HCT116 (cell line): Measurements from ENCODE around the gene NLRC5. TPM values are rescaled to one million over a fixed set of nuclear protein-coding genes. Genes with fewer than 3 reads are reported as not detected.

Experiments used
- ATAC-seq: fragments of 200-7000 bp; cut with Tn5 transposase; 2 replicates; pipeline ENCODE4 v1.9.1; 2020; ENCODE audit warnings: mild to moderate bottlenecking, moderate library complexity
- BruUV-seq: library from RNA; stranded (reverse); fragments of 400-500 nt; replicated peaks from 2 replicates; lab custom pipeline; 2021; lab: Mats Ljungman, UMichigan
- CTCF ChIA-PET: fragments of 300-600 bp; sonication (Branson Sonifier 250); formaldehyde crosslinking; loops from one replicate; lab custom pipeline; 2021; ENCODE audit warnings: antibody characterized with exemption; lab: Charles Lee
- POLR2A ChIA-PET: fragments of 300-600, 350-600 bp; sonication (Branson Sonifier 250); formaldehyde crosslinking; loops from one replicate; lab custom pipeline; 2021; ENCODE audit warnings: antibody characterized with exemption; lab: Charles Lee
- RAD21 ChIA-PET, 2 experiments: fragments of 300-600 bp; sonication (Branson Sonifier 250); formaldehyde crosslinking; loops; one replicate each; lab custom pipeline; 2023; ENCODE audit warnings: low total read pairs in 2 of 2; ENCODE audit not compliant: uncharacterized antibody in 2 of 2, unreplicated experiment in 2 of 2, low non-redundant PET in 1 of 2; lab: Charles Lee
- DNase-seq: peaks from one replicate; pipeline ENCODE4 v3.0.0-alpha.2; 2010; ENCODE audit warnings: low read depth, low spot score
- H2AFZ ChIP-seq: fragments of 200-600 bp; shearing (Covaris generic), sonication (generic); 2 replicates; pipeline ENCODE4 v1.6.1; 2017; ENCODE audit warnings: low read depth, mixed run types, mixed read lengths, antibody characterized with exemption, low read length; ENCODE audit not compliant: poor library complexity, severe bottlenecking
- H3K27ac ChIP-seq: 2 replicates; pipeline ENCODE4 v1.5.1; 2012; ENCODE audit warnings: low read depth, low read length
- H3K27me3 ChIP-seq: fragments of 200-600 bp; sonication (generic); 2 replicates; pipeline ENCODE4 v1.6.1; 2016; ENCODE audit warnings: mixed run types, low read length, mixed read lengths; ENCODE audit not compliant: insufficient read depth
- H3K36me3 ChIP-seq, 2 experiments: fragments of 200-500 bp in 1 of 2; fragments of 200-600 bp in 1 of 2; sonication (Bioruptor generic) in 1 of 2; sonication (generic) in 1 of 2; 2 replicates each; pipeline versions ENCODE4 v1.5.1 to v1.6.1; 2014 to 2016; ENCODE audit warnings: low read length in 2 of 2, inconsistent platforms in 1 of 2, mixed read lengths in 1 of 2, mixed run types in 1 of 2; ENCODE audit not compliant: insufficient read depth in 2 of 2, control insufficient read depth in 1 of 2
- H3K4me1 ChIP-seq, 2 experiments: fragments of 200-600 bp in 1 of 2; sonication (generic) in 1 of 2; 2 replicates each; pipeline versions ENCODE4 v1.5.1 to v1.6.1; 2012 to 2017; ENCODE audit warnings: low read length in 2 of 2, inconsistent platforms in 1 of 2, mild to moderate bottlenecking in 1 of 2, mixed read lengths in 1 of 2, mixed run types in 1 of 2, moderate library complexity in 1 of 2; ENCODE audit not compliant: insufficient read depth in 2 of 2, control insufficient read depth in 1 of 2
- H3K4me2 ChIP-seq: fragments of 200-600 bp; sonication (generic); 2 replicates; pipeline ENCODE4 v1.6.1; 2017; ENCODE audit warnings: mixed run types, low read length, mixed read lengths
- H3K4me3 ChIP-seq, 2 experiments: fragments of 200-600 bp in 1 of 2; sonication (generic) in 1 of 2; replicated peaks in 1 of 2; 2 replicates each; pipeline ENCODE4 v1.5.1; 2011 to 2016; ENCODE audit warnings: low read length in 2 of 2, control low read depth in 1 of 2, low read depth in 1 of 2, mild to moderate bottlenecking in 1 of 2, mixed read lengths in 1 of 2, mixed run types in 1 of 2
- H3K79me2 ChIP-seq: fragments of 200-600 bp; sonication (generic); 2 replicates; pipeline ENCODE4 v1.6.1; 2017; ENCODE audit warnings: mild to moderate bottlenecking, mixed run types, low read length, moderate library complexity, mixed read lengths; ENCODE audit not compliant: insufficient read depth
- H3K9ac ChIP-seq: fragments of 200-600 bp; sonication (generic); 2 replicates; pipeline ENCODE4 v1.6.1; 2016; ENCODE audit warnings: low read length, mixed read lengths
- H3K9me2 ChIP-seq: fragments of 200-600 bp; sonication (generic), shearing (Covaris generic); 2 replicates; pipeline ENCODE4 v1.6.1; 2017; ENCODE audit warnings: mixed run types, mild to moderate bottlenecking, moderate library complexity; ENCODE audit not compliant: insufficient read depth
- H3K9me3 ChIP-seq, 2 experiments: fragments of 200-500 bp in 1 of 2; fragments of 200-600 bp in 1 of 2; sonication (Bioruptor generic) in 1 of 2; sonication (generic) in 1 of 2; 2 replicates each; pipeline ENCODE4 v1.6.1; 2014 to 2017; ENCODE audit warnings: low read length in 2 of 2, mixed read lengths in 2 of 2, inconsistent platforms in 1 of 2, low read depth in 1 of 2, mild to moderate bottlenecking in 1 of 2, mixed run types in 1 of 2, moderate library complexity in 1 of 2; ENCODE audit not compliant: control insufficient read depth in 1 of 2, insufficient read depth in 1 of 2
- H4K20me1 ChIP-seq: fragments of 200-600 bp; sonication (generic), shearing (Covaris generic); 2 replicates; pipeline ENCODE4 v1.6.1; 2017; ENCODE audit warnings: mixed run types, mild to moderate bottlenecking, moderate library complexity; ENCODE audit not compliant: insufficient read depth
- CBX3 ChIP-seq: IDR thresholded peaks from 2 replicates; pipeline ENCODE4 v1.6.1; 2012; ENCODE audit warnings: low read depth
- CEBPB ChIP-seq: IDR thresholded peaks from 2 replicates; pipeline ENCODE4 v1.6.1; 2012; ENCODE audit warnings: low read depth
- EGR1 ChIP-seq: IDR thresholded peaks from 2 replicates; pipeline ENCODE4 v1.6.1; 2012; ENCODE audit warnings: low read depth
- ELF1 ChIP-seq: IDR thresholded peaks from 2 replicates; pipeline ENCODE4 v1.6.1; 2012; ENCODE audit warnings: low read depth, borderline replicate concordance
- EZH2 ChIP-seq: fragments of 200-600 bp; sonication (generic); IDR thresholded peaks from 2 replicates; pipeline ENCODE4 v1.6.1; 2017; ENCODE audit warnings: antibody characterized with exemption, mixed run types
- JUND ChIP-seq: IDR thresholded peaks from 2 replicates; pipeline ENCODE4 v1.6.1; 2012
- POLR2A ChIP-seq: IDR thresholded peaks from 2 replicates; pipeline ENCODE4 v1.7.0; 2011; ENCODE audit warnings: borderline replicate concordance; ENCODE audit not compliant: insufficient read depth, insufficient read length; ENCODE audit errors: extremely low read depth
- POLR2AphosphoS5 ChIP-seq: IDR thresholded peaks from 2 replicates; pipeline ENCODE4 v1.6.1; 2011; ENCODE audit warnings: mild to moderate bottlenecking, low read depth, low read length, moderate library complexity
- RAD21 ChIP-seq: IDR thresholded peaks from 2 replicates; pipeline ENCODE4 v1.6.1; 2012; ENCODE audit warnings: low read depth, mild to moderate bottlenecking
- SIN3A ChIP-seq: IDR thresholded peaks from 2 replicates; pipeline ENCODE4 v1.6.1; 2012; ENCODE audit warnings: low read depth
- SP1 ChIP-seq: IDR thresholded peaks from 2 replicates; pipeline ENCODE4 v1.6.1; 2012; ENCODE audit warnings: low read depth
- SRF ChIP-seq: IDR thresholded peaks from 2 replicates; pipeline ENCODE4 v1.6.1; 2012; ENCODE audit warnings: low read depth
- TCF7L2 ChIP-seq: IDR thresholded peaks from 2 replicates; pipeline ENCODE4 v1.7.0; 2011; ENCODE audit warnings: borderline replicate concordance, inconsistent platforms; ENCODE audit not compliant: insufficient read depth, insufficient read length; ENCODE audit errors: extremely low read depth
- YY1 ChIP-seq: IDR thresholded peaks from 2 replicates; pipeline ENCODE4 v1.6.1; 2011; ENCODE audit warnings: low read length, low read depth, moderate library complexity, mild to moderate bottlenecking; ENCODE audit not compliant: insufficient replicate concordance; ENCODE audit errors: extremely low read depth
- ZFX ChIP-seq: fragments of 450-650 bp; IDR thresholded peaks from 2 replicates; pipeline ENCODE4 v1.6.1; 2017
- intact Hi-C: fragments of 100-400 bp; cut with micrococcal nuclease; formaldehyde crosslinking; loops from 2 replicates; pipeline ENCODE4 v1.10.0; 2022
- total RNA-seq: library from RNA; stranded (reverse); gene quantifications from one replicate; pipeline ENCODE4 v1.2.1, GENCODE V29; 2021; ENCODE audit not compliant: unreplicated experiment
- TF ChIP-seq, protein P1 (sequence below): IDR thresholded peaks from 2 replicates; pipeline ENCODE4 v1.6.1; 2012
- TF ChIP-seq, protein P2 (sequence below), 3 experiments: fragments of 200-600 bp in 1 of 3; sonication (generic) in 1 of 3; IDR thresholded peaks in 2 of 3; conservative IDR thresholded peaks in 1 of 3; 2 replicates each; pipeline ENCODE4 v1.5.1; 2012 to 2017; ENCODE audit warnings: low read depth in 2 of 3, low read length in 2 of 3, antibody characterized with exemption in 1 of 3, borderline replicate concordance in 1 of 3, control low read depth in 1 of 3, mild to moderate bottlenecking in 1 of 3, mixed read lengths in 1 of 3, mixed run types in 1 of 3, moderate library complexity in 1 of 3; ENCODE audit not compliant: insufficient read depth in 1 of 3
- TF ChIP-seq, protein P3 (sequence below): IDR thresholded peaks from 2 replicates; pipeline ENCODE4 v1.6.1; 2012

NLRC5 gene
- total RNA-seq, 1 experiment from 2014 or later, result 10.4 TPM

DNA sequence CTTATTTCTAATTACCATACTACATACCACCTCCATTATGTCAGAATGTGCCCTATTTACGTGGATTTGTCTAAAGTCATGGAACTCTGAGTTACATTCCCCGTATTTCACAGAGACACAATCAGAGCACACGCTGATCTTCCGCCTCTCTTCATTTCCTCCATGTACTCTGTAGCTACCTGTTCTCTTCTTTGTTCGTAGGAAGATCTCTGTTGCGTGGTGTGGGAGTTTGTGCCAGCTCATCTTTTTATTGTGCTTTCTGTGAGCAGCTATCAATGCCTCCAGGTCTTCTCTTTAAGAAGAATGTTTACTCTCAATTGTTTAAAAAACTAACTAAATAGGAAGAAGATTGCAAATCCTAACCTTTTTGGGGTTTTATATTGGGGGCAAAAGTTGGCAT is 26.9 kb downstream of the NLRC5 start:
- intact Hi-C loops, result no loop called here
- ATAC-seq (no peak), DNase-seq (no peak)
- H3K79me2 ChIP-seq, result no peaks in the 10 kb centered on the region
- H3K4me2 ChIP-seq, result no peak overlapping the region
- H3K9ac ChIP-seq, result no peak overlapping the region
- no peak overlapping the region for H2AFZ ChIP-seq
- H3K4me1 ChIP-seq, result peaks cover 0 to 20% of the 10 kb centered on the region in 2 experiments; a peak in 2 of 4 replicates
- H3K9me3 ChIP-seq, result no peaks in the 10 kb centered on the region
- POLR2A ChIA-PET, result no interaction called here
- no peaks in the 10 kb centered on the region for H3K9me2 ChIP-seq
- no peak for TF ChIP-seq ZFX
- TF ChIP-seq, protein P1, sequence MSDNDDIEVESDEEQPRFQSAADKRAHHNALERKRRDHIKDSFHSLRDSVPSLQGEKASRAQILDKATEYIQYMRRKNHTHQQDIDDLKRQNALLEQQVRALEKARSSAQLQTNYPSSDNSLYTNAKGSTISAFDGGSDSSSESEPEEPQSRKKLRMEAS, result no peak
- no peak for TF ChIP-seq POLR2AphosphoS5
- no peak for TF ChIP-seq CEBPB
- no peak overlapping the region for H3K27ac ChIP-seq
- no peaks in the 10 kb centered on the region for H3K27me3 ChIP-seq
- H3K4me3 ChIP-seq, result no peak overlapping the region
- CTCF ChIA-PET, result no interaction called here
- BruUV-seq, result no TSS peak
- no peaks in the 10 kb centered on the region for H3K36me3 ChIP-seq
- H4K20me1 ChIP-seq, result no peaks in the 10 kb centered on the region
- RAD21 ChIA-PET, result no interaction called here

DNA sequence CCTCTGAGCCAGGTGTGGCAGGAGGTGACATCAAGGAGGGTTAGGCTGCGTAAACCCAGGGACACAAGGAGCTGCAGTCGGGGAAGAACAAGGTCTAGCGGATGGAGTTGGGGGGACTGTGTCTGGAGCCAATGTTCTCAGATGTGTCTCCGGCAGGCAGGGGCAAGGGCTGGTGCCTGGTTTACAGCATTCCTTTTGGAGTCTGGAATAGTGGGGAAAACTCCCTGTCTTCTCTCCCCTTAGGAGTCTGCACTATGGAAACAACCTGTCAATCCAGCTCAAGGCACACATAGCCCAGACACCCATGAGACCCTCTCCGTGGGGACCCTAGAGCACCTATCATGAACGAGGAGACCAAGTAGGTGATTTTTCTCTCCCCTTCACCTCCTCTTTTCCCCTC is 27.5 kb downstream of the NLRC5 start:
- no peaks in the 10 kb centered on the region for H3K36me3 ChIP-seq
- intact Hi-C loops, result no loop called here
- no peak overlapping the region for H3K4me2 ChIP-seq
- BruUV-seq, result no TSS peak
- no peaks in the 10 kb centered on the region for H3K9me3 ChIP-seq
- POLR2A ChIA-PET, result no interaction called here
- no peak overlapping the region for H3K9ac ChIP-seq
- H3K27me3 ChIP-seq, result no peaks in the 10 kb centered on the region
- H3K4me1 ChIP-seq, result peaks cover 0 to 20% of the 10 kb centered on the region in 2 experiments; a peak in 2 of 4 replicates
- RAD21 ChIA-PET, result no interaction called here
- no peak for TF ChIP-seq SIN3A
- no peak for TF ChIP-seq JUND
- TF ChIP-seq POLR2A, result no peak
- TF ChIP-seq, protein P1, result no peak
- no peak for TF ChIP-seq EGR1
- TF ChIP-seq POLR2AphosphoS5, result no peak
- TF ChIP-seq, protein P2, sequence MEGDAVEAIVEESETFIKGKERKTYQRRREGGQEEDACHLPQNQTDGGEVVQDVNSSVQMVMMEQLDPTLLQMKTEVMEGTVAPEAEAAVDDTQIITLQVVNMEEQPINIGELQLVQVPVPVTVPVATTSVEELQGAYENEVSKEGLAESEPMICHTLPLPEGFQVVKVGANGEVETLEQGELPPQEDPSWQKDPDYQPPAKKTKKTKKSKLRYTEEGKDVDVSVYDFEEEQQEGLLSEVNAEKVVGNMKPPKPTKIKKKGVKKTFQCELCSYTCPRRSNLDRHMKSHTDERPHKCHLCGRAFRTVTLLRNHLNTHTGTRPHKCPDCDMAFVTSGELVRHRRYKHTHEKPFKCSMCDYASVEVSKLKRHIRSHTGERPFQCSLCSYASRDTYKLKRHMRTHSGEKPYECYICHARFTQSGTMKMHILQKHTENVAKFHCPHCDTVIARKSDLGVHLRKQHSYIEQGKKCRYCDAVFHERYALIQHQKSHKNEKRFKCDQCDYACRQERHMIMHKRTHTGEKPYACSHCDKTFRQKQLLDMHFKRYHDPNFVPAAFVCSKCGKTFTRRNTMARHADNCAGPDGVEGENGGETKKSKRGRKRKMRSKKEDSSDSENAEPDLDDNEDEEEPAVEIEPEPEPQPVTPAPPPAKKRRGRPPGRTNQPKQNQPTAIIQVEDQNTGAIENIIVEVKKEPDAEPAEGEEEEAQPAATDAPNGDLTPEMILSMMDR (IDR thresholded peaks at IDR 0.05 in 2 of 3, conservative IDR thresholded peaks at IDR 0.05 in 1 of 3; ENCODE audit: borderline replicate concordance in 1 of 3, insufficient read depth in 1 of 3, low read depth in 2 of 3, low read length in 2 of 3), result no peak
- TF ChIP-seq SRF, result no peak
- no peak for TF ChIP-seq ELF1
- no peak for TF ChIP-seq EZH2
- no peak for TF ChIP-seq YY1
- TF ChIP-seq SP1, result no peak
- TF ChIP-seq CBX3, result no peak
- TF ChIP-seq TCF7L2, result no peak
- no peak for TF ChIP-seq RAD21
- TF ChIP-seq, protein P3, sequence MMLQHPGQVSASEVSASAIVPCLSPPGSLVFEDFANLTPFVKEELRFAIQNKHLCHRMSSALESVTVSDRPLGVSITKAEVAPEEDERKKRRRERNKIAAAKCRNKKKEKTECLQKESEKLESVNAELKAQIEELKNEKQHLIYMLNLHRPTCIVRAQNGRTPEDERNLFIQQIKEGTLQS, result no peak
- H4K20me1 ChIP-seq, result no peaks in the 10 kb centered on the region
- H3K79me2 ChIP-seq, result no peaks in the 10 kb centered on the region
- DNase-seq, result no peak
- CTCF ChIA-PET, result no interaction called here
- no peaks in the 10 kb centered on the region for H3K9me2 ChIP-seq
- no peak for ATAC-seq
- H3K4me3 ChIP-seq, result no peak overlapping the region
- H3K27ac ChIP-seq, result no peak overlapping the region
- no peak overlapping the region for H2AFZ ChIP-seq
